Upper lobe of left lung (tissue), 4 donors: ENCODE data around the gene SH3GL2.
"Not testable (repeated sequence)": the region's sequence is repeated elsewhere in the genome, so short reads cannot be mapped to it uniquely, and the experiment has no call there.

Source experiments
- POLR2A ChIP-seq, 4 donors: fragments of 450-650 bp; IDR thresholded peaks; one replicate each; pipeline ENCODE4 v1.5.1; 2016 to 2017; ENCODE audit warnings: antibody characterized with exemption in 4 of 4, mild to moderate bottlenecking in 2 of 4
- TF ChIP-seq, protein P1 (sequence below), 6 experiments: fragments of 450-650 bp in 4 of 6; fragments of 200-600 bp in 2 of 6; sonication (generic) in 2 of 6; IDR thresholded peaks; one replicate each; pipeline ENCODE4 v1.5.1; 2016 to 2019; ENCODE audit warnings: antibody characterized with exemption in 6 of 6

DNA sequence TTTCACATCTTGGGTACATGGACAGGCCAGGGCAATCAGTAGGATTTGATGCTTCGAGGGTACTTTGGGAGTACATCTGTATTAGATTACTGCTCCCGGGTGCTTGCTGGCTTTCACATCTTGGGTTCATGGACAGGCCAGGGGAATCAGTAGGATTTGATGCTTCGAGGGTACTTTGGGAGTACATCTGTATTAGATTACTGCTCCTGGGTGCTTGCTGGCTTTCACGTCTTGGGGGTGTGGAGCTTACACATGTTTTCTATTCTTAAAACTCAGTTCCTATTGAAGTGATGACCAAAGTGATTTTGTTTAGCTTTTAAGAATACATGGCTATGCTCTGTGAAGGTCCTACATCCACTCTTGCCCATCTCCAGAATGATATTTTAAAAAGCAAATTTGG is 186.3 kb downstream of the SH3GL2 start:
- TF ChIP-seq, protein P1, sequence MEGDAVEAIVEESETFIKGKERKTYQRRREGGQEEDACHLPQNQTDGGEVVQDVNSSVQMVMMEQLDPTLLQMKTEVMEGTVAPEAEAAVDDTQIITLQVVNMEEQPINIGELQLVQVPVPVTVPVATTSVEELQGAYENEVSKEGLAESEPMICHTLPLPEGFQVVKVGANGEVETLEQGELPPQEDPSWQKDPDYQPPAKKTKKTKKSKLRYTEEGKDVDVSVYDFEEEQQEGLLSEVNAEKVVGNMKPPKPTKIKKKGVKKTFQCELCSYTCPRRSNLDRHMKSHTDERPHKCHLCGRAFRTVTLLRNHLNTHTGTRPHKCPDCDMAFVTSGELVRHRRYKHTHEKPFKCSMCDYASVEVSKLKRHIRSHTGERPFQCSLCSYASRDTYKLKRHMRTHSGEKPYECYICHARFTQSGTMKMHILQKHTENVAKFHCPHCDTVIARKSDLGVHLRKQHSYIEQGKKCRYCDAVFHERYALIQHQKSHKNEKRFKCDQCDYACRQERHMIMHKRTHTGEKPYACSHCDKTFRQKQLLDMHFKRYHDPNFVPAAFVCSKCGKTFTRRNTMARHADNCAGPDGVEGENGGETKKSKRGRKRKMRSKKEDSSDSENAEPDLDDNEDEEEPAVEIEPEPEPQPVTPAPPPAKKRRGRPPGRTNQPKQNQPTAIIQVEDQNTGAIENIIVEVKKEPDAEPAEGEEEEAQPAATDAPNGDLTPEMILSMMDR (IDR thresholded peaks at IDR 0.05): not testable (repeated sequence)
- TF ChIP-seq POLR2A (IDR thresholded peaks at IDR 0.05): not testable (repeated sequence)
